ENCODE measurements around the gene SCOC. TPM values are rescaled to one million over a fixed set of nuclear protein-coding genes. Genes with fewer than 3 reads are reported as not detected.
A peak's percentile ranks its signal among the peaks of the same experiment; 100 is the strongest.

Gene SCOC
- total and polyA plus RNA-seq, 9 of the 15 experiments (the other 6 are each of a cell fraction or from before 2014, with no cell fraction given): 16.8 to 110 (median 46.7) TPM

DNA sequence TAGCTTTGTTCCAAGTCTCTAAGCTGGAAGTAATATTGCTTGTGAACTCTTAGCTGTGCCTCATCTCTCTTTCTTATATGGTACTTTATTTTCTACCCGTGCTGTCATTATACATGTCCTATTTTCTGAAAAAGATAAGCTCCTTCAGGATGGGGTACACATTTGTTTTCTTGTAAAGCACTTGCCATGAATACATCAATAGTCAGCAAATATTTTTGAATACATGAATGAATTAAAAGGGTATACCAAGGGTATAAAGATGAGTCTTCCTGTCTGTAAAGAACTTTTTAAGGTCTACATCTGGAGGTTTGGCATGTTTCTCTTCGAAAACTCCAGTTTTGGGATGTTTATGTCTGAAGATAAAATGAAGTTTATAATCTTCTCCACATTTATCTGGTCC is 26.7 kb downstream of the SCOC start:
- FAIRE-seq (no peak), ATAC-seq (no peak), DNase-seq (ENCODE audit: extremely low read depth in 1 of 4, low spot score in 3 of 4) (no peak)
- BruUV-seq (replicated peaks): no TSS peak
- H3K4me3 ChIP-seq: no peak overlapping the region
- no peaks in the 10 kb centered on the region for H3K4me1 ChIP-seq (replicated peaks in 1 of 2; ENCODE audit: control insufficient read depth in 2 of 2, insufficient read depth in 2 of 2, low read length in 2 of 2)
- no peak overlapping the region for H3K4me2 ChIP-seq (ENCODE audit: insufficient read depth, low read length)
- CTCF ChIA-PET (ENCODE audit: low intra/inter-chr PET ratio): no interaction called here
- intact Hi-C loops (cut with micrococcal nuclease): no loop called here
- no peak overlapping the region for H3K9ac ChIP-seq (ENCODE audit: insufficient read depth in 1 of 2, low read depth in 2 of 2, low read length in 2 of 2)
- no peaks in the 10 kb centered on the region for H3K9me3 ChIP-seq (replicated peaks; ENCODE audit: control insufficient read depth, insufficient read depth, low read depth, low read length)
- 0% methylated on average over 2 of the region's 2 CpGs for WGBS (ENCODE audit: insufficient coverage, low coverage, missing lambda C conversion rate)
- no peaks in the 10 kb centered on the region for H3K9me1 ChIP-seq (ENCODE audit: control insufficient read depth, insufficient read depth, low read length)
- H3K36me3 ChIP-seq (ENCODE audit: control insufficient read depth, insufficient read depth, low read length): no peaks in the 10 kb centered on the region
- POLR2A ChIA-PET: interaction anchor here (1.7 kb wide), 1 partner anchor 27 kb away, joined by 5 read pairs; the partner anchor contains the start of gene SCOC
- in situ Hi-C loops (cut with MboI): no loop called here
- H4K20me1 ChIP-seq (replicated peaks; ENCODE audit: control insufficient read depth, insufficient read depth, low read length): no peaks in the 10 kb centered on the region
- H3K27ac ChIP-seq (ENCODE audit: extremely low read depth, low read depth, low read length): no peak overlapping the region
- no peak overlapping the region for H2AFZ ChIP-seq (ENCODE audit: low read depth, low read length)
- H3K79me2 ChIP-seq (ENCODE audit: control insufficient read depth, insufficient read depth, low read length): no peaks in the 10 kb centered on the region
- H3K27me3 ChIP-seq (ENCODE audit: control insufficient read depth in 2 of 2, insufficient read depth in 2 of 2, low read length in 2 of 2): no peaks in the 10 kb centered on the region; a peak in 1 of 5 replicates
- TF ChIP-seq C11orf30 (IDR thresholded peaks at IDR 0.05; ENCODE audit: low read depth): peak; percentile 31; the same call in 1 of the 2 replicates
- TF ChIP-seq SIRT6 (IDR thresholded peaks at IDR 0.05; ENCODE audit: low read depth, low read length): no peak
- TF ChIP-seq FOXM1 (IDR thresholded peaks at IDR 0.05; ENCODE audit: low read depth): no peak
- no peak for TF ChIP-seq FOXM1 (CRISPR knock-in tag; IDR thresholded peaks at IDR 0.05; ENCODE audit: low read depth)
- TF ChIP-seq, protein P1, sequence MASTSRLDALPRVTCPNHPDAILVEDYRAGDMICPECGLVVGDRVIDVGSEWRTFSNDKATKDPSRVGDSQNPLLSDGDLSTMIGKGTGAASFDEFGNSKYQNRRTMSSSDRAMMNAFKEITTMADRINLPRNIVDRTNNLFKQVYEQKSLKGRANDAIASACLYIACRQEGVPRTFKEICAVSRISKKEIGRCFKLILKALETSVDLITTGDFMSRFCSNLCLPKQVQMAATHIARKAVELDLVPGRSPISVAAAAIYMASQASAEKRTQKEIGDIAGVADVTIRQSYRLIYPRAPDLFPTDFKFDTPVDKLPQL (IDR thresholded peaks at IDR 0.05; ENCODE audit: extremely low read depth, insufficient read length): no peak
- peak; percentile 39 for TF ChIP-seq MAFK (IDR thresholded peaks at IDR 0.05; ENCODE audit: low read length)
- no peak for TF ChIP-seq BMI1 (IDR thresholded peaks at IDR 0.05; ENCODE audit: low read length)
- TF ChIP-seq, protein P2, sequence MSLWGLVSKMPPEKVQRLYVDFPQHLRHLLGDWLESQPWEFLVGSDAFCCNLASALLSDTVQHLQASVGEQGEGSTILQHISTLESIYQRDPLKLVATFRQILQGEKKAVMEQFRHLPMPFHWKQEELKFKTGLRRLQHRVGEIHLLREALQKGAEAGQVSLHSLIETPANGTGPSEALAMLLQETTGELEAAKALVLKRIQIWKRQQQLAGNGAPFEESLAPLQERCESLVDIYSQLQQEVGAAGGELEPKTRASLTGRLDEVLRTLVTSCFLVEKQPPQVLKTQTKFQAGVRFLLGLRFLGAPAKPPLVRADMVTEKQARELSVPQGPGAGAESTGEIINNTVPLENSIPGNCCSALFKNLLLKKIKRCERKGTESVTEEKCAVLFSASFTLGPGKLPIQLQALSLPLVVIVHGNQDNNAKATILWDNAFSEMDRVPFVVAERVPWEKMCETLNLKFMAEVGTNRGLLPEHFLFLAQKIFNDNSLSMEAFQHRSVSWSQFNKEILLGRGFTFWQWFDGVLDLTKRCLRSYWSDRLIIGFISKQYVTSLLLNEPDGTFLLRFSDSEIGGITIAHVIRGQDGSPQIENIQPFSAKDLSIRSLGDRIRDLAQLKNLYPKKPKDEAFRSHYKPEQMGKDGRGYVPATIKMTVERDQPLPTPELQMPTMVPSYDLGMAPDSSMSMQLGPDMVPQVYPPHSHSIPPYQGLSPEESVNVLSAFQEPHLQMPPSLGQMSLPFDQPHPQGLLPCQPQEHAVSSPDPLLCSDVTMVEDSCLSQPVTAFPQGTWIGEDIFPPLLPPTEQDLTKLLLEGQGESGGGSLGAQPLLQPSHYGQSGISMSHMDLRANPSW (CRISPR knock-in tag; IDR thresholded peaks at IDR 0.05): no peak
- TF ChIP-seq JUNB (CRISPR knock-in tag; conservative IDR thresholded peaks at IDR 0.05): no peak
- TF ChIP-seq SMAD4 (CRISPR knock-in tag; conservative IDR thresholded peaks at IDR 0.05): no peak
- no peak for TF ChIP-seq POLR2B (IDR thresholded peaks at IDR 0.05; ENCODE audit: low read depth, partially characterized antibody)
- TF ChIP-seq, protein P3, sequence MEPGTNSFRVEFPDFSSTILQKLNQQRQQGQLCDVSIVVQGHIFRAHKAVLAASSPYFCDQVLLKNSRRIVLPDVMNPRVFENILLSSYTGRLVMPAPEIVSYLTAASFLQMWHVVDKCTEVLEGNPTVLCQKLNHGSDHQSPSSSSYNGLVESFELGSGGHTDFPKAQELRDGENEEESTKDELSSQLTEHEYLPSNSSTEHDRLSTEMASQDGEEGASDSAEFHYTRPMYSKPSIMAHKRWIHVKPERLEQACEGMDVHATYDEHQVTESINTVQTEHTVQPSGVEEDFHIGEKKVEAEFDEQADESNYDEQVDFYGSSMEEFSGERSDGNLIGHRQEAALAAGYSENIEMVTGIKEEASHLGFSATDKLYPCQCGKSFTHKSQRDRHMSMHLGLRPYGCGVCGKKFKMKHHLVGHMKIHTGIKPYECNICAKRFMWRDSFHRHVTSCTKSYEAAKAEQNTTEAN (CRISPR knock-in tag; IDR thresholded peaks at IDR 0.05): no peak
- TF ChIP-seq ZNF316 (IDR thresholded peaks at IDR 0.05): peak; percentile 69
- no peak for TF ChIP-seq NR1H2 (CRISPR knock-in tag; IDR thresholded peaks at IDR 0.05)
- no peak for TF ChIP-seq NFYB (IDR thresholded peaks at IDR 0.05; ENCODE audit: extremely low read depth, insufficient read length)
- TF ChIP-seq ZNF121 (CRISPR knock-in tag; conservative IDR thresholded peaks at IDR 0.05): no peak
- TF ChIP-seq, protein P4, sequence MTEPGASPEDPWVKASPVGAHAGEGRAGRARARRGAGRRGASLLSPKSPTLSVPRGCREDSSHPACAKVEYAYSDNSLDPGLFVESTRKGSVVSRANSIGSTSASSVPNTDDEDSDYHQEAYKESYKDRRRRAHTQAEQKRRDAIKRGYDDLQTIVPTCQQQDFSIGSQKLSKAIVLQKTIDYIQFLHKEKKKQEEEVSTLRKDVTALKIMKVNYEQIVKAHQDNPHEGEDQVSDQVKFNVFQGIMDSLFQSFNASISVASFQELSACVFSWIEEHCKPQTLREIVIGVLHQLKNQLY (CRISPR knock-in tag; conservative IDR thresholded peaks at IDR 0.05): no peak
- no peak for TF ChIP-seq POLR2AphosphoS5 (IDR thresholded peaks at IDR 0.05; ENCODE audit: control insufficient read depth, insufficient read depth, low read depth, low read length)
- peak; percentile 50; the same call in 1 of the 2 replicates for TF ChIP-seq MAFF (IDR thresholded peaks at IDR 0.05; ENCODE audit: low read length)
- no peak for TF ChIP-seq SRSF9 (IDR thresholded peaks at IDR 0.05; ENCODE audit: borderline replicate concordance, low read depth, low read length)
